ENCODE results near the gene BCL2.

The BCL2 gene

DNA sequence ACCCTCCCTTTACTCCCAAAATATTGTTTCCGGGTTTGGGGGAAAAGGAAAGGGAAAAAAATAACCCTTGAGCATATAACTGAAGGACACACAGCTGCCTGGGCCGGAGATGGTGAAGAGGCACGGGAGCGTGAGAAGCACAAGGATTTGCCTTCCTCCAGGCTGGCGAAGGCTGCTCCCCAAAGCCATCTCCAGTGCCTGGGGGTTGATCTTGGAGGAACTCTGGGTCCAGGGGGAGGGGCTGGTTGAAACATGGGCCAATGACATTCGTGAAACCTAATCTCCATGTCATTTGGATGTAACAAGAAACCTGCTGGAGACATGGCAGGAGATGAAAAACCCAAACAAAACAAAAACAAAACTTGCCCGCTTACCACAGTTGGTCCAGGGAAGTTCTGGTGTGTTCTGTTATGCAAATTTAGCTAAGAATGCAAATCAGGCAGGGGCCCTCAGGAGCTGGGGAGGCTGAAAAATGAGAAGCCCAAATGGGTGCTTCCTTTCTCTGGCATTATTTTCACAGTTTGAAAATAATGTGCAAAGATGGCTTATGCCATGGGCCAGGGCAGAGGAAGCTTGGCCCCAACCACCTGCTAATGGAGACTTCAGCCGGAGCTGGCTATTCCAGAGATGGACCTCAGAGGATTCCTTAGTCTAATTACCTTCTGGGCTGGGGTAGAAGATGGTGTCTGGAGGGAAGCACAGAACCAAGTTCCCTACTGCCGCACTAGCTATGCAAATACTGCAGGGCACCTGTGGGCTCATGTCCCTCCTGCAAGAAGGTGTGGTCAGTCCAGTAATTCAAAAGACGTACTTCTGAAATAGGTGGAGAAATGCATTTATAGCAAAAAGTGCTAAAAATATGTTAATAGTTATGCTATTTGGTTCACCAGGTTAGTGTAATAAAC lies 180.9 kb downstream of the BCL2 start:
- no peak for DNase-seq

DNA sequence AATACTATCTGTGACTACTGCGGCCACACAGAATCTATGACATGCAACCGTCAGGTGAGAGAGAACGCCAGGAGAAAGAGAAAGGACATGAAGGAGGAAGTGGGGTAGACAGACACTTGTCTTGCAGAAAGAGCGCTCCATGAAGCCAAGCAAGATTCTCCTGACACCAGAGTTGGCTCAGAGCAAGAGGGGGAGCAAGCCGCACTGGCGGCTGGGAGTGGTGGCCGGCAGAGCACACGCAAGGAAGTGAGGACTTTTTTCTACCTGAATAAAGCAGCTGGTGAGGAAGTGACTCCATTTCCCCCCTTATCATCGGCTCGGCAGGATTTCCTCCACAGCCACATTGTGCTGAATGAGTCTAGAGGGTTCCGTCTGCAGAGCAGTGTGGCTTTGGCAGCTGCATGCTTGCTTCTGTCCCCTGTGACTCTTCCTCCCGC lies 181.6 kb downstream of the BCL2 start:
- peak; percentile 33 for DNase-seq

DNA sequence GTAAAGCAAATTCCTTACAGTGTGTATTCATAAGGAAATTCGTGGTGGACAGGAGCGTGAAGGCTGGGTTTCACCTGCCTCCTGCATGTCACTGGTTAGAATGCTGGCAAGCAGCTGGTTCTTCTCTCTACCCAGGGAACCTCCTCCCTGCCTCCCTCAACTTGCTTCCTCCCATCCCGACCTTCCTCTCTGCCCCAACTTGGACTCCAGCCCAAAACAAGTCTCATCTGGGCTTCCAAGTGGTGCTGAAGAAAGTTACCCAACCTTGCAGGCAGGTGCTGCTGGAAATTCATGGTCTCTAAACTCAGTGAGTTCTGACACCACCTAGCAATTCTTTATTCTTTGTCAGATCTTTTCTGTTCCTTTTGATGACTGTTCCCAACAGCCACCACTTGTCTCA lies 184.5 kb downstream of the BCL2 start:
- no peak for DNase-seq

DNA sequence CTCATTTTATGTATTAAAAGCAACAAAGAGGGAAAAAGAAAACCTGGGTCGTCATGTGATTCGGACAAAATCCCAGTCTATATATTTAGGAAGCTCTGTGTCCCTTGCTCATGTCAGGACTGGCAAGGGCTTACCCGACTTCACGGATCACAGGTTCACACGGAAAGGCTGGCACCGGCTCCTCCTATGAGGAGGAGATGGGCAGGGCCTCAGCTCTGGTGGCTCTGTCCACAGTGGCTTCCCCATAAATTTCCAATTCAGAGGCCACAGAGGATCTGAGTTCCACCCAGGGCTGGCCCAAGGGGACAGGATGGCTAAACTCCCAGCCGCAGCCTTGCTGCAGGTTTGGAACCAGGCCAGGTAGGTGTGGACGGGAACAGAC lies 186.8 kb downstream of the BCL2 start:
- no peak for DNase-seq

DNA sequence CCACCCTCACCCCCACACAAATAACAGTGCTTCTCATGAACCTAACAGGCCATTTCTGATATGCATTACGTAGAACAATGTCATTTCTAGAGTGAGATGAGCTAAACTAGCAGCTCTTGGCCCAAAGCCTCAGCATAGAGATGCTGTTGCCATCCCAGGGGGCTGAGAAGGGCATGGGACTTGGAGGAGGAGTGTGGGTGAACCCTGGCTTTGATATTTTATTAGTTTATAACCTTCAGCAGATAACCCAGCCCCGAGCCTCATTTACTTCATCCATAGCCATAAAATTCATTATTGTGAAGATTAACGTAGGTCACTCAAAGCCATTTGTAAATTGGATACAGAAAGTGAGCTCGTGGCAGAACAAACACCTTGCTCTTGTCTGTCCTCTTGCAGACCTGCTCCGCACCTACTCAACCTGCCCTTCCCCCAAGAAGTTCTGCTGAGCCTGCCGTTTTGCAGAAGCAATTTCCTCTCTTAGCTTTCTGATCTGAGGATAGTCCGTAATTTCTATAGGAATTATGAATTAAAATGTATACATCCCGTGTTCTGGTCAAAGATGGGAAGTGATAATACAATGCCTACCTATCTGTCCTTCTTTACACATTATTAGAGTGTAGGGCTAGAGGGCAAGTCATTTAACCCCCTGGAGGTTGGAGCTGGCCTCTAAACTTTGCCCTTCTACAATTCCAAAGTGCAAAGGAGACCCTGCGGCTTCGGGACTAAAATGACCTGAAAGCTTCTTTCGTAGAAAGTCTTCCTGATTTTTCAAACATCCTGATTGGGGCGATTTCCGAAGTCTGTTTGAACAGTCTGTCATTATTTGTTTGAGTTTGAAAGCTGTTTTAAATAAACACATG lies 187.4 kb downstream of the BCL2 start:
- DNase-seq: no peak

DNA sequence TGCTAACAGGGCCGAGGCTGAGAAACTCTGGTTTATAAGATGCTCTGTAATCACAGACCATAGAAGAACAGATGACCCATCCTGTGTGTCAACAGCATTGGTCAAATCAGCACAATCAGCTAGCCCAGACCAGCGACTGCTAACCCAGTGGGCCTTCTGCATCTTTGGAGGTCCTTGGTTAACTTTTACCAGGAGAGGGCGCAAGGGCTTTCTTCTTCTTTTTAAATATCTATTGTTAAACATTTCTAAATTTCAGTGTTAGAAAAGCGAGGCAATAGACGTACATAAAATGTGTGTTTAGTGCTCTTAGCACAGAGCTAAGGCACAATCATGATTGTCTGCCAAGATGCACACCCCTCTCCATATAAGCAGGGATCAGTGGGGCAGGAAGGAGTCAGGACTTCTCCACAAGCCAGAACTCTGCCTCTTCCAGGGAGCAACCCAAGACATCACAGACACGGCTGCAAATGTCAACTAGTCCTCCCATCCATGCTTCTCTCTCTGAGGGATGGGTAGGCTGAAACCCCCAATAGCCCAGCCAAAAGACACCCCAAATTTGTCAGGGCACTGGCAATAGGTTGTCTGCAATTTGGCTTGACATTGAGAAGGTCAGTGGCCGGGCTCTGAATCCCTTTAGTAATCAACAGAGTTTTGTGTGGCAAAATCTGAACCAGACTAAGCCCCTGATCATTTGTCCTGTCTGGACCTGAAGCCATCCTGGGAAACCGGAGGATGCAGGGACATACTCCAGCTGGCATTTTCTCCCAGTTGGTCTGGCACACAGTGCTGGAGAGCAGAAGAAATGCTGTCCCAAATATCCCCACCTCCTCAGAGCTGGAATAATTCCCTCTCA lies 188.2 kb downstream of the BCL2 start:
- no peak for DNase-seq

DNA sequence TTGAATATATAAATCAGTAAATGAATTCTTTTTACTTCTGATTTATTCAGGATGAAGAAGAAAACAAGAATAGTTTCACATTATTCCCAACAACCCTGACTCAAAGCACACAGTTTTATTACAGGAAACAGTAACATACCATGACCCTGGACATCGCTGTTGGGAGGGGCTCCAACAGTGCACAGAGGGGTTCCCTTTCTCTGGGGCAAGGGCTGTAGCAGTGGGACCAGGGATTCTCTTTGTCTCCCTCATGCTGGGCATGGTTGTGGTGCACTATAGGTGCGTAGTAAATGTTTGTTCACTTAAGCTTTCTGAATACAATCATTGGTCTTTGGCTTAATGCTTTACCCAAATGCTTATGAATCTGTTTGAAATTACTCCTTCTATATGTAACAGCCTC lies 189.4 kb downstream of the BCL2 start:
- DNase-seq: no peak

DNA sequence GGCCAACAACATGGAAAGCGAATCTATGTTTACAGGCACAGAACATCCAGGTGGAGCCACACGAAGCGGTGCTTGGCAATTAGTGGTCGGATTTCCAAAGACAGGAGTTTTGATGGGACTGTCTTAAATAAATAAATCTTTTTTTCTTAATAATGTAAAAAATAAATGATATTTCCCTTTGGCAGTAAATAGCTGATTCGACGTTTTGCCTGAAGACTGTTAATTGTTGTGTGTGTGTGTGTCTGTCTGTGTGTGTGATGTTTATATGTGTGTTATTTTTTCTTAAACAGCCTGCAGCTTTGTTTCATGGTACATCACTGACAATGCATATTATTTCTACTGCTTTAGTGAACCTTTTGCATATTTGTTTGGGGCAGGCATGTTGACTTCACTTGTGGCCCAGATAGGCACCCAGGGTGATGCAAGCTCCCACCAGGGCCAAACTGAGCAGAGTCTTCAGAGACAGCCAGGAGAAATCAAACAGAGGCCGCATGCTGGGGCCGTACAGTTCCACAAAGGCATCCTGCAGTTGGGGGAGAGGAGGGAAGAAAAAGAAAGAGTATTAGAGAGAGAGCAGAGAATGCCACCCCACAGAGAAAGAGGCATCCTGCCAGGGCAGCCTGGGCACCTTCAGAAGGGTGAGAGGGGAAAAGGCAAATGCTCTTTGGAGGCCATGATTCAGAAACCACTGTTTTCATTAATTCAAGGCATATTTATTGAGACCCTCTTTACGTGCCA lies 191.2 kb downstream of the BCL2 start:
- DNase-seq: no peak

DNA sequence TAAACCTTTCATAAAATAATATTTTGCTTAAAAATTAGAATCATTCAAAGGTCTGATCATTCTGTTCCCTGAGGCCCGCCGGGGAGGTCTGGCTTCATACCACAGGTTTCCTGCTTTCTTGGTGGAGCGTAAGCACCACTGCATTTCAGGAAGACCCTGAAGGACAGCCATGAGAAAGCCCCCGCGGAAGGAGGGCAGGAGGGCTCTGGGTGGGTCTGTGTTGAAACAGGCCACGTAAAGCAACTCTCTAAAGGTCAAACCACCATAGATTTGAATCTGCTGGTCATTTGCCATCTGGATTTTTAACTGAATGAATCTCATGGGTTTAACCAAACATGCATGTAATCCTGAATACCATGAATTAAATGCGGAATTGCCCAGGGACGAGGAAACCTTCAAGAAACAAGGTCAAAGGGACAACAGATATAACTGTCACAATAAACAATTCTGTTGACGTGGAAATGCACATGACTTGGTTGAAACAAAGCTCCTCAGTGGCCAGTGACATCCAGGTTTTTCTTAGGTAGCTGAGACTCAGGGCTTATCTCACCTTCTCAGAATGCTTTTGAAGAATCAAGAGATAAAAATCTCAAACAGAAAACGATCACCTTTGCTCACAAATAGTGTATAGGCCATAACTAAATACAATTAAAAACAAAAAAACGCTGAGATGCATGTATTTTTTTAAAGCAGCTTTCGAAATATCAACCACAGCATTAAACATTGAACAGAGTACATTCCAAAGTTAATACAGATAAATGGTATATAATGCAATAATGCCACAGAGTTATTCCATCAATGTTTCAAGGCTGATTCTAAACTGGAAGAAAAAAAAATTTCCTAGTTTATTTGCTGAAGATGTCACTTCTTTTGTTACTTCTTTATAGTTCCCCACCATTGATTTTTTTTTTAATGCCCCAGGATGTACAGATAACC lies 193.2 kb downstream of the BCL2 start:
- DNase-seq: no peak

DNA sequence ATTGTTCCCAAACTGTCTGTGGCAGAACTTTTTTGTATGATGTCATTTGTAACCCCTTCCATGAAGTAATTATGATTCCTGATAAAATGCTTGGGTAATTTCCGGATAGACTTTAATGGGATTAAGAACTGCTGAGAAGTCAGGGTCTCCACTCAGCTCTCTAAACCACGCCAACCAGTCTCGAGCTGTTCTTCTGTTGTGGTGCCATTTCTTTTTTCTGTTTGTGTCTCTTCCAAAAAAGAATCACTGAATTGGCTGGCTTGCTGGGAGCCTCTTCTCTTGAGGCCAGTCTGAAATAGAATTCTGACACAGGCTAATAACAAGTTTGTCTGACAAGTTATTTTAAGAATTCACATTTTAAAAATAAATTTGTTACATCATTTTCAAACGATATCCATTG lies 198.9 kb downstream of the BCL2 start:
- no peak for DNase-seq

DNA sequence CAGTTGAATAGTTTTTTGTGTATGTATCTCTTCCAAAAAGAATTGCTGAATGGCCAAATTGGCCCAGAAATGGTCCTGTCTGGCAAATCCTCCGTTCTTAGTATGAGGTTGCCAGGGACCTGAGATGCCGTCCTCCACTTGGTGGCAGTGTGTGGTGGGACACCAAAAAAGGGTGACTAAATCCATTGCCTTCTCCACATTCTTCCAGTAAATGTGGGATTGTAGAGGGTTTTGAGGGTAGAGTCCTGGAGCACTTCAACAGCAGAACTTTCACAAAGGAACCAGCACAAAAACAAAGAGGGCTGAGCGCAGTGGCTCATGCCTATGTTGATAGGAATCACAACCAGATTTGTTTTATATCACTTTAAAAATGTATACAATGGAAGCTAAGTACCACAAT lies 199.9 kb downstream of the BCL2 start:
- DNase-seq: no peak

DNA sequence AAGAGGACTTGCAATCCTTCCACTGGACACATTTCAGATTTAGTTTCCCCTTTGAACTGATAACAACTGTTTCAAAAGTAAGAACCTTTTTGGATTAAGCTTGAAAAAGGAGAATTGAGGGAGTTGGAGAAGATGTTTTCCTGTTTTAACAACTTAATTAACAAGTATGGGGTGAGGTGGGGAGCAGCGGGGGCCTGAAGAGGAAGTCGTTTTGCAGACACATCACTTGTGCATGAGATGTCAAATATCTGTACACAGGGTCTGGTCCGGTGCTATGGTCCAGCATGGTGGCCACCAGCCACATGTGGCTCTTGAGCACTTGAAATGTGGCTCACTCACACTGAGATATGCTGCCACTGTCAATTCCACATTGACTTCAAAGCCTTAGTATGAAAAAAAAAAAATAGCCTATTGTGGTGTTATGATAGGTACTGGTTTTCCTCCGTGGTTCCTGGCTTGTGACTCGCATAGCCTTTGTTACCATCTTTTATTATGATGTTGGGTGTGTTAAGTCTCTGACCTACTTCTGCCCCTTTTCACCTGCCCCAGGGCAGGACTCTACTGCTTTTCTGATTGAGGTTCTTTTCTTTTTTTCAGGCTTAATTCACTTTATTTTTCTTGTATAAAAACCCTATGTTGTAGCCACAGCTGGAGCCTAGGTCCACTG lies 205.5 kb downstream of the BCL2 start:
- DNase-seq: no peak

DNA sequence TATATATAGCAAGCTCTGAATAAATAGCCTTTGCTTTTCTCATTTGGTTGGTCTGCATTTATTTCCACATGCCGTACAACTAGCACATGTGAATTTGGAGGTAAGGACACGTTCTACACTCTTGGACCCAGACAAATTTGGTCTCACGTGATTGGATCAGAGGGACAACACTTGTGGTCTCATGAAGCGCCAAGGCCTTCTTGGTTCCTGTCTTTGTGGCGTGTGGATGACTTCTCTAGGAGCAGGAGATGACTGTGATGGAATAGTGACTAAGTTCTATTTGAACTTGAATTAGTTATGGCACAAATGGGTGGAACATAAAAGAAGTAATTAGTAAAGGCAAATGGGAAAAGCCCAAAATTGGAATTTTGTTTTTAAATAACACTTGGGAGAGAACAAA lies 206.9 kb downstream of the BCL2 start:
- no peak for DNase-seq

DNA sequence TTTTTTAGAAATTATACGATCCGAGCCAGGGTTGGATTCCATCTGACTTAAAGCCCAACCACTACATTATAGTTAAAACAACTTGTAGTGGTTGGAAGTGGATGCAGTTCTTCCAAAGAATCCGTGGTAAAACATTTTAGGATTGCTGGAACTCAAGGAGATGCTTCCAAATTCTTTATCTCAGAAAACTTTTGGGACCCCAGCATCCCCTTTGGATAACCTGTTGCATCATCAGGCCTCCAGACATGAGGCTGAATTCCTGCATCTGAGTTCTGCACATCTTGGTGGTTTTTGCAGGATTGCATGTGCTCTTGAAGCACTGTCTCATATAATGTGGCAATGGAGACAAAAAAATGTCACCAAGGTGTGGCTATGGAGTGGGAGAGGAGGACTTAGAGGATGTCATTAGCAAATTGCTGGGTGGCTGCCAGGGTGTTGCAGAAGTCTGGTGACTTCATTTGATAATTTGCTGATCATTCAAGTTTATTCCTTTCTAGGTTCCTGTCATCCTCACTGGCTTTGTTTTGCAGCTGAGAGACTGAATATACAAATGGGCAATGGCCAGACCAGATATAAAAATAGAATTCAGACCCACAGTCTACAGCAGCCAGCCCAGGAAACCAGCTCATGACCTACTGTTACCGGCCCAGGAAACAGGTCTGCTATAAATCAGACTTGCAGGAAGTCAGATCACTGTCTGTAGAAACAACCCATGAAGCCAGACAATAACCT lies 207.7 kb downstream of the BCL2 start:
- no peak for DNase-seq

DNA sequence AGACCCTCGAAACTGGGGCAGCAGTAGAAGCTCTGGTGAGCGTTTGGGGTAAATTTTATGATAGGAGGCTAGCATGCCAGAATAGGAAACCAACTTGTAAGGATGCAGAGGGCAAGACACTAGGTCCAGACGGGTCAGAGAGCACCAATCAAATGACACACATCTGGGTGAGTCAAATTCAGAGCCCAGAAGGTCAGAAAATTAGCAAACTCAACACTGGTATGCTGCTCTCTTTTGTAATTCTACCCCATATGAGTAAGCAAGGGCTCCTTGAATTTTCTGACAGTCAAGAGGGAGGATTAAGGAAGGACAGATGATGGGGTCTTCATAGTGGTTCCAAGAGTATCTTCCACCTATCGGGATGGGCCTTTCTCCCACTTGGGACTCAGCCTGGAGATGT lies 209.8 kb downstream of the BCL2 start:
- no peak for DNase-seq

DNA sequence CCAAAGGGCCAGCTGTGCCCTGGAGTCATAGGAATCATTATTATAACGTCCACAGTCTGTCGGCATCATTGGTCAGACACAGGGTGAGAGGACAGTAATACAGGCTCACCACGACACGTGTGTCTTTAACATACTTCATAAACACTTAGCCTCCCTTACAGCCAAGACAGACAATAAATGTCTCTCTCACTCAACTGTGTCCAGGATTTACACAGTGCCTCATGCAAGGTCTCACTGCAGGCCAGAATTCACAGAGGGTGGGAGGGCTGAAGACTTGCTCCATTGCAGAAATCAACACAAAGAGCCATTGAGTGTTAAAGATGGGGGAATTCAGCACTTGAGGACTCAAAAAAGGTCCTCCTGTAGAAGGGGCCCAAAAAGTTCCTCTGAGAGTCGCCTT lies 210.5 kb downstream of the BCL2 start:
- DNase-seq: no peak

DNA sequence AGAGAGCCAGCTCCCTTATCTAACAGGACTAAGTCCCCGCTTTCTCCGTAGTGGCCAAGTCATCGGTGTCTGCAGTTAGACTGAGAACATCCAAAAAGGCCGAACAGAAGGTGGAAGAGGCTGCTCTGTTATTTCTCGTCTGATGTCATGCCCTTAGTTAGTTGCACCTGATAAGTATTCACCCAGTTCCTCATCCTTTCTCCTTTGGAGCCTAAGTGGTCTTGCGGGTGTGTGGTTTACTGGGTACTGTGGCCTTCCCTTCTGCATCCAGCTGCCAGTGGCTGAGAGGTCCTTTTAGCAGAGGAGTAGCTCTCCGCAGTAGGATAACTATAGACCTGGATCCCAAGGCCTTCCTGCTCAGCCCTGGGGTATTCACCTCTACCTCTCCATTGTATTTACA lies 211.6 kb downstream of the BCL2 start:
- DNase-seq: no peak

DNA sequence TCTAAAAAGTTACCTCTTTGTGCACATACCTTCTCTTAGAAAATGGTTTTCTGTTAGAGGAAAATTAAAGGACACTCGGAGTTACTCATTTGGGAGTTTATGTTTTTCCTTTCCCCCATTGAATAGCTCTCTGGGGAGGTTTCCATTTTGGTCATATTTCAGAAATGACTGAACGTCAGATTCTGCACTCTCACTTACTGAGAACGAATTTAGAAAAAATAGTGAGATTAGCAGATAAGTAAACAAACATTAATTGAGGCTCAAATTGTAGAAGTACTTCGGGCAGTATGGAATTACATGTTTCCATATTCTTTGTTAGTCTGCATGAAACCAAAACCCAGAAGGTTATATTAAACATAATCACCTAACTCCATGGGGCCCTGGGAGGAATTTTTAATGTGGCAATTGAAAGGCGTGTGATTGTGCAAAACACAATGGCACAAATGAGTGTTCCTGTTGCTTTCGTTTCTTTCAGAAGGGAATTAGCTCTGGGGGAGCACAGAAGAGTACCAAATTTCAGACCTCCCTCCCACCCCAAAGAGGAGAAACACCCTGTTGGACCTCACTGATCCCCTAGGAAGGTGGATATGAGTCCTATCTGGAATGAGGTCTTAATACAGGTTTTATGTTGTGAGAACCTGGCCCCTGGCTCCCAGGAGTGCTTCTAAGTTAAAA lies 212.3 kb downstream of the BCL2 start:
- no peak for DNase-seq

DNA sequence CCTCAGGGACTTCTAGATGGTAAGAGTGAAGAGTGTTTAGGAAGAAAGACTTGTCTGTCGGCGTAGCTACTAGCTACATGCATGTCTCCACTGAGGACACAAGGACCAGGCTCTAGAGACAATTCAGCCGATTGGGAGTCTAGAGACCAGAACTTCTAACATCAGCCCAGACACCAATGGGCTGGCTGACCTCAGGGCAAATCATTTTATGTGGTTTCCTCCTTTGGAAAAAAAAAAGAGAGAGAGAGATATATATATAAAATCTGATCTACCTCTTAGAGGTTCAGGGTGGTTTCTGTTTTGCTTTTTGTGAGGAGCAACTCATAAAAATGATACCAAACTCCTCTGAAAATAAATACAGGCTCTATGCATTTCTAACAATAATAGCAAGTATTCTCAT lies 212.8 kb downstream of the BCL2 start:
- DNase-seq: no peak

Measured in activated gamma-delta T cell (primary cell).